NCI-H345 (cell line): ENCODE data around the gene CACNB2.

Source experiments
- DNase-seq: peaks from one replicate; lab custom pipeline; 2025; lab: John Stamatoyannopoulos, UW

CACNB2 gene

DNA sequence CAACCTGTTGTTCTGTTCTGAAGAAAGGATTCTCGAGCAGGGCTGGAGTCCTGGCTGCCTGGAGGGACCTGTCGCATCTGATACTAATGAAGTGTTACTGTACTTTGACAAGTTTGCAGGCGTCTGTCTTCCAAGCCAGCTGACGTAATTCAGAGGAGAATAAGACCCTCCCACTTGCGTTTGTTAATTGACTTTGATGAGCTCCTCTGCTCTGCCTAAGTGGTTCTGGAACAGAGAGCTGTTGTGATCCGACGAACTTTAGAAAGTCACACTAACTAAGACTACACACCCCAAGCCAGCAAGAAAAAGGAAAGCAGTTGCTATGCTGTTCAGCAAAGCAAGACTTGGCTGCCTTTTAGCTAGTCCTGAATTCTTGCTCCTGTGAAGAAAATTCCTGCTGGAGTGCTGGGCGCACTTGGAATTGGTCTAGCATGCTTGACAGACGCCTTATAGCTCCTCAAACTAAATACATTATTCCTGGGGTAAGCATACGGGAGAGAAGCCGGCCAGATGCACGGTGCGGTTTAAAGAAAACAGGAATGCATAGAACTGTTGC, 200.3 kb downstream of the CACNB2 start:
- no peak for DNase-seq

DNA sequence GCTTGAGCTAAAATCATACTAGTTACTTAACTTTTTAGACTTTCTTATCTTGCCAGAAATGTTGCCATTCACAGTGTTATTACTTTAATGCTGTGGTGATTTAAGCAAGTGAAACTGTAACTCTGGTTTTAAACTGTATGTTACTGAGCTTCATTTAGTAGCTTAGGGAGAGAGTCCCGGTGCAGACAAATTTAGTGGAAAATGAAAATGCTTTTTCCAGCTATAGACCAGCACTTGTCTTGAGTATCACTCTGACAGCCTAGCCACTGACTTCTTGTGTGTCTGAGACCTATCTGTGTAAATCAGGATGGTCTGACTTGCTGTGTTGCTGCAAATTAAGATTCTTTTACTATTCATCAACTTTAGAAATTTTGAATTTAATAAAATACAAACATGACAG, 200.8 kb downstream of the CACNB2 start:
- DNase-seq, result no peak

DNA sequence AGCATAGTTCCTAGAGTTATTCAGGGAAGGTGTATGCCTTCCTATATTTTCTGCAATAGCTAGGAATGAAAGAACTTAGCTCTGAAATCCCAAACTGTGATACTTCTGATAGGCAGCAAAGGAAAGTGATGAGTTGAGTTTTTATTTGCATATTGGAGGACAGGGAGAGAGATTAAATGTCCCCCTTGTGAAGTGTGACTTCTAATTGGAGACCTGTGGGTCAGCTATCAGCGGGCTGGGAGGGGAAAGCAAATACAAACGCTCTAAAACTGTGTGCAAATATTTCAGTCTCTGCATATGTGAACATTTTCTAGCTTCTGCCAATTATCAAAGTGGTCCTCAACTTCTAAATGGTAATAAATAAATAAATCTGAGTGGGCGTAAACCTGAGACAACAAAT, 203.3 kb downstream of the CACNB2 start:
- no peak for DNase-seq

DNA sequence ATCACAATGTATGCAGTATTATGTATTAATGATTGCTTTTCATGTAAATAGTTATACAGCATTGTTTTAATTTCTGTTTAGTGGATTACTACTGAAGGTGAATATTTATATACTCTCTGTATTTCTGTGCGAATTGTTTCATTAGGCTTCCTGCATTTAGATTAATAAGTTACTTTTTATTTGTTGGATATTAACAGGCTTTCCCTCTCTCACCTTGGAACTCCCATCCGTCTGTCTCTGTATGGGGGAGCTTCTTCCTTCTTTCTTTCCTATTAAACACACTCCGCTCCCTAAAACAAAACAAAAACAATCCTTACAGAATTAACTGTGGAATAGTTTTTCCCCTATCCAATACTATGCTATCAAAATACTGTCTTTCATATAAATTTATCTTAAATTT, 205.1 kb downstream of the CACNB2 start:
- no peak for DNase-seq

DNA sequence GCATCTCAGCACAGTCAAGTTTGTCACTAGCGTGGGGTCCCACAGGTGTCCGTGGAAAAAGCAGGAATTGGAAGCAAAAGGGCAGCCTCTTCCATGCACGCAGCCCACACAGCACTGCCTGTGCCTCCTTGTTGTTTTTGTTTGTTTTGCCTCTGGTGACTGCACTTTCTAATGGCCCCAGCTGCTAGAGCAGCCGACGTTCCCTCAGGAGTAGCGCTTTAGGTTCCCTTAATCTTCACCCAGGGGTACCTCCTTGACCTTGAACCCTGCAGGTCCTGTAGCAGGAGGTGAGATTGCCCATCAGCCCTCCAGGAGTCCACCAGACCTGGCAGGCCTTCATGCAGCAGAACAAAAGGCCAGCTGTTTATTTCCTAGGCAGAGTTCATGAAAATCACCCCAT, 210.1 kb downstream of the CACNB2 start:
- no peak for DNase-seq

DNA sequence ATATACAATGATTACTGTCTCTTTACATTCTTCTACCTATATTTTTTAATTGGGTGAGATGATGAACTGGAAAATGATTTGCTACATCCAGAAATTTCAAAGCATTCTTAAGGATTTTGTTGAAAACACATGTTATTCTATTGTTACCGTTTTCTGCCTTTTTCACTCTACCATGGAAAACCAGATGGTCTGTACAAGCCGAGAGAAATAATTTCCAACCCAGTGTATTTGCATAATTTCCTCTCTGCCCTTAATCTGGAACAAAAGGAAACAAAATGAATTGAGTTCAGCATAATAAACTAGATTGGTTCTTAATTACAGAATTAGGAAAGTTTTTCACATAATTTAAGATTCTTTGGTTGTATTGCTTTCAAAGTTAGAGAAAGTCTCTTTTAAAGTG, 211.2 kb downstream of the CACNB2 start:
- DNase-seq, result no peak

DNA sequence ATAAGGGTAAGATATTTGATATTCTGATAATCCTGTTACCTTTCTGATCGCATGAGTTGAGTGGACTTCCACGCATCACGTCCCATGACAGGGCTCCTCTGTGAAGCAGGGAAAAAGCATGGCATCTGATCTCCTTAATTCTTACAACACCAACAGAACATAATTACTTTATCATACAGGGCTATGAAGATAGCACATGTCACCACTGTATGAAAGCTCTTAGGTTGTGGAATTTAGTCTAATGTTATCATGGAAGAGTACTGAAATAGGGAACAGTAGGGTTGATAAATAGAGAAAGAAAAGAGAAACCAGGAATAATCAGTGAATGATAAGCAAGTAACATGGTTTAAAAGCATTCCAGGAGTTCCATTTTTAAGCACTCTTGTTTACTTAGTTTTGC, 212.0 kb downstream of the CACNB2 start:
- no peak for DNase-seq

DNA sequence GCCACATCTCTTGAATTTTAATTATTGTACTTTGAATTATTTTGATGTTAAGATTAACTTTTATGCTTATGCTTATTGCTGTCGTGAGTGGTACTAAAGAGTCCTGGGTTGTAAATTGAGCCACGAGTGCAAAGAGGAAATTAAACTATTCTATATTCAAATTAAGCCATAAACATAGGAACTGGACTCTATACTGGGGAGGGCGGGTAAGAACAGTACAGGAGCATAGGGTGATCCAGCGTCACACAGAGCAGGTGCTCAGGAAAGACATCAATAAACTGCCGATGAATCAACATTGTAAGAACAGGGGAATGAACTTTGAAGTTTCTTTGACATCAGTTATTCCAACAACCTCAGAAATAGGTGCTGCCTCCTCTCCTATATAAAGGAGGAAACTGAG, 219.6 kb downstream of the CACNB2 start:
- no peak for DNase-seq

DNA sequence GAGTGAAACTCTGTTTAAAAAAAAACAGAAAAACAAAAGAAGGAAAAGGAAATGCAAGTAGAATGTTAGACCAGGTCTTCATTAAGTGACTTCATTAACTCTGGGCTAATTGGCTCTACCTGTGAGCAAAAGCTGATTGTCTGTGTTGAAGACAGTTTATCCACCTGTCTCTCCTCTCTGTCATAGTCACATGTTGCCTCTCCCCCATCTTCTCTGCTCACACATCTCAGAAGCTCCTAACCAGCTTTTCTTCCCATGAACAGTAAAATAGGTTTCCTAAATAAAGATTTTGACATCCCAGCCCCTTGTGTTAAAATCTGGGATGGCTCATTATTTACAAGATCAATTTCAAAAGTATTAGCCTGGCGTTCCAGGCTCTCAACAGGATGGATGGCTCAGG, 222.7 kb downstream of the CACNB2 start:
- DNase-seq, result no peak

DNA sequence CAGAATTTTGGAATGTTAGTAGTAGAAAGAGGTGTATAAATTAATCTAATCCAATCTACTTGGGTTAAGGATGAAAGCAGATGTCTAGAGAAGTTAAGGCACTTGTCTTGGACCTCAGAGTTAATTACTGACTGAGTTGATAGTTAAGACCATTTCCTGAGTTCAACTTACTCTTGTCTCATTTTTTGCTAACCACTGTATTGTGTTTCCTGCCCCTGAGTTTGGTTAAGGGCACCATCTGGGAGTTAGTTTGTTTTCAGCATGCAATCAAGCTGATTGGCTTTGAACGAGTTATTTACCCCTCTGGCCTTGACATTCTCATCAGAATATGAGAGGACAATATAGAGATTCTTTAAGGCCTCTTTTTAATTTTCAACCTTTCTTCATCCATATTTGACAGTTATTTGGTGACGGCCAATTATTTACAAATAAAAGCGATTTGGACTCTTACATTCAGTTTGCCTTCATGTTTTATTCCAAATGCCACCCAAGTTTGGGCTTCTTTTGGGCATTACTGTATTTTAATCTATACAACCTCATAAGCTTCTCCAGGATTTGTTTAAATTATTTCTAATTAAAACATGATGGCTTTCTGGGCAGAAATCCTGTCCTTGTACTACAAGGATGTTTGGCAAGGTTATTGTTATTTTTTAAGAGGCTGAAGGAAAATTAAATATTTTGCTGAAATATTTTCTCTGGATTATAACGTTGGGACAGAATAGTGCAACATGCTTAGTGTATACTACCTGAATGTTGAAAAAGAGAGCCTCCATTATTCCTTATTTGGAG, 225.0 kb downstream of the CACNB2 start:
- no peak for DNase-seq

DNA sequence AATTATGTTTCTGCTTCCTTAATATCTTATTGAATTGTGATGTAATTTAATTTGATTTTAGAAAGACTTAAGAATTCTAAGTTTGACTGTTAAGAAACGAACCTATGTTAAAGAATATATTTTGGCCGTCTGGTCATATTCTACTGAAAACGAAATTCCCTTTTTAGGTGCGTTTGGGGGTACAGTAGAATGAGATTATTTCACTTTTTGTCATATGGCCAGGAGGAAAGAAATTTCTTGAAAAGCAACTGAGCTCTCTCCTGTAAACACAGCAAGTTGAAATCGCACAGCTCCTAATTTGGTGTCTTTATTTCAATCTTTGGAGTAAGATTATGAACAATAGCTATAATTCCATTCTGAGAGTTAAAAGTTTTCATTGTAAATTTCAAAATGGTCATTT, 227.6 kb downstream of the CACNB2 start:
- DNase-seq, result no peak

DNA sequence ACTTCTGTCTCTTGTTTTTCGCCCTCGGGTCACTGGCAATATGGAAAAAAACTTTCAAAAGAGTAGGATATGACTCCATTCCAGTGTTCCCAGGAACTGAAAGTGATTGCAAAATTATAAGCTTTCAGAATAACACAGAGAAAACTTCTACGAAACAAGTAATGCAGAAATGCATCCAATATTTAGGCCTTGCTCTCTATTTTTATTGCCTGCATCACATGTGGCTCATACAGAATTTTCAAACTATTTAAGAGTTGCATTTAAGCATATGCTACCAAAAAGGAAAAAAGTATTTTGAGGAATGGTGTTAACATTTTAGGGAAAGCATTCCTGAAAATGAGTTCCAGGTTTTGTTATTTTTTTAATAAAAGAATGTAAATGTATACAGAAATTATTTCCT, 228.0 kb downstream of the CACNB2 start:
- DNase-seq, result no peak

DNA sequence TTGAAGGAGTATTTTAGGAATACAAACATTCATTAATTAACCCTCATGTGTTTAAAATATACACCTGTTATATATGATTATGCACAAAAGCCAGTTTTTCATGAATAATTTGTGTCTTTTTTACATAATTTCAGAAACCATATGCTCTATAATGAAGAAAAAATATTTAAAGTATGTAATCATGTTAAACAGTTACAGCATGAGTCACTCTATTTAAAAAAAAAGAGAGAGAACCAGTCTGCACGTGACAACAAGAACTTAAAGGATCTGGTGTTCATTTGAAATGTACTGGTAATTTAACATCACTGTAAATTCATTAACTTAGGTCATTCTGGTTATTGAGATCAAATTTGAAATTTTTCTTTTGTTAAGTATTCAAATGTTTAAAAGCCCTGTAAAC, 228.5 kb downstream of the CACNB2 start:
- no peak for DNase-seq

DNA sequence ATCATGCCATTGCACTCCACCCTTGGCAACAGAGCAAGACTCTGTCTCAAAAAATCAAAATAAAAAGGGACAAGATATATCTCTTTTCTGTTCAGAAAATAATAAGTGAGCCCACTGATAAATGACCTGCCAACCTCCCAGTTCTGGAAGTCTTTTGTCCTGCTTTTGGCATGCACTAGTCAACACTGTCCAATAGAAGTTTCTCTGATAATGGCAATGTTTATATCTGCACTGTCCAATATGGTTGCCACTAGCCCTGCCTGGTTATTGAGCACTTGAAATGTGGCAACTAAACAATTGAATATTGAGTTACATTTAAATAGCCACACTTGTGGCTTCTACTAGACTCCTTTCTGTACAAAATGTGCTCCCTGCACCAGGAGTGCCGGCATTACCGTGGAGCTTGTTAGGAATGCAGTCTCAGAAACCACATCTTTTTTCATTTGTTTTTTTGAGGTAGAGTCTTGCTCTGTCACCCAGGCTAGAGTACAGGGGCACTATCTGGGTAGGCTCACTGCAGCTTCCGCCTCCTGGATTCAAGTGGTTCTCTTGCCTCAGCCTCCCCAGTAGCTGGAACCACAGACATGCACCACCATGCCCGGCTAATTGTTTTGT, 229.7 kb downstream of the CACNB2 start:
- no peak for DNase-seq

DNA sequence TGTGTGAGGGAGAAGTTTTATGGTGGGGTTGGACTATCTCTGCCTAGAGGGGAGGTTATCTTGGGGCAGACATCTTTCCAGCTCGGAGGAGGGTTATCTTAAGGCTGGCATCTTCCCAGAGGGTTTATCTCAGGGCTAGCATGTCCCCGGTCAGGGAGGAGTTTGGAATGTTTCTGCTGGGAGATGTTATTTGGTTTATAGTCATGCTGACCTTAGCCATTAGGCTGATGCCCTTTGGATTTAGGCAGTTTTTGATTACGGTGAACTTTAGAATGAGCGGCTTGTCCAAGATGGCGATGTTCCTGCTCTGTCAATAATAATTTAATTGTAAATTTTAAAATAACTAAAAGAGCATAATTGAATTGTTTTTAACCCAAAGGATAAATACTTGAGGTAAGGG, 236.4 kb downstream of the CACNB2 start:
- no peak for DNase-seq

DNA sequence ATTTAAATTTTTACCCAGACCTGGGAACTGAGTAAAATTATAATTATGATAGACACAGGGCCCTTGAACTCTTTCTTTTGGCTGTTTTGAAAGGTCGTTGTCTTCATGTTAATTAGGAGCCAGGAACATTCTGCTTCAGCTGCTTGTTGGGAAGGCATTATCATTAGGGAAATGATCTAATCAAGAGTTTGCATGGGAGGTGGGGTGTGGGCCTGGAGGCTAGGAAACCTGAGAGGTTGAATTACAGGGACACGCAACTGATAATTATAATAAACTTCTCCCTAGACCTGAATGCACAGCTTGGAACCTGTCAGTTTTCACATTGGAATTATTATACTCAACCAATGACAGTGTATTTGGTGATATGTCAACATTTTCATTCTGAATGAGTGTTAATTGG, 237.7 kb downstream of the CACNB2 start:
- DNase-seq, result no peak

DNA sequence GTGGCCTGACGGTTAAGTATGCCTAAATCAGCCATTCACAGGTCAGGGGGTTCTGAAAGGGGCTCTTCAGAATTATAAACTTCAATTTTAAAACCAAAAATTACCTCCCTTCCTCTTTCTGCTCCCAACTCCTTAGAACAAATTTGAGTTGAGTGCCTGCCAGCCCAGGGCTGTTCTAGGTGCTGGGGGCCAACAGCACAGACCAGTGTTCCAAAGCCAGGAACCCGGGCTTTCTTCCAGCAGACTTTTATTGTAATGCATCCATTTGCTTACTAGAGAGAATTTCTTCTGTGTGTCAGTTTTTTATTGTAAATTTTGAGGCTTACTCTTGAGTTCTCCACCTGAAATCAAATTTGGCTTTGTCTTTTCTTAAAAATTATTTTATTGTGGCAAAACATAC, 238.5 kb downstream of the CACNB2 start:
- no peak for DNase-seq

DNA sequence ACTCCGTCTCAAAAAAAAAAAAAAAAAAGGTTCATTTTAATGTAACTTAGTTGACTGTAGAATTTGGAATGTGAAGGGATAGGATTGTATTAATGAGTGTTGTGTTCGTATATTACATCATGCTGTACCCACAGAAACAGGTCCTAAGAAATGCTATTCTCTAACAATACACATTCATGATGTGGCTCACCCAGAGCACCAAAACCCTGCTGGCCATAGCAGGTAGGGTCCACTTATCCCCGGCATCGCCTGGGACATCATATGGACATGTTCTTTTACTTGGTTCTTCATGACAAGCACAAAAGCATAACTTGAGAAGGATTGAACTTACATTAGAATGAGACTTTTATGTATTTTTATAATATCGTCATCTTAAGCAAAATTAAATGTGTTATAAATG, 241.5 kb downstream of the CACNB2 start:
- DNase-seq, result no peak

DNA sequence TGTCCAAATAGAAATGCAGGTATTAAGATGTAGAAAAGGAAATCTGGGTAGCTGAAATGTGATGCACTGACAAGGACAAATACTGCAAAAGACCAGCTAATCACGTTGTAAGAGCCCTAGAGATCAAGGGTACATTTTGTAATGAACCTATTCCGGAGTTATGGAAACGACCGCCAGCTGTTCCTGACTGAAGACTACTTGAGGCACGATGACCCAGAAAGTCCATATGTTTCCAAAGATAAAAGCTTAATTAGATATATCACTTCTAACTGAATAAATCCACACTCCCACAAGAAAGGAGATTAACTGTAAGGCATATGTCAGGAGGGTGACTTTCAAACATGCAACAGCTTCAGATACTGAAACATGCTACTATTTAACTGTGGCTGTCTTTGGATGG, 257.7 kb downstream of the CACNB2 start:
- DNase-seq, result no peak

DNA sequence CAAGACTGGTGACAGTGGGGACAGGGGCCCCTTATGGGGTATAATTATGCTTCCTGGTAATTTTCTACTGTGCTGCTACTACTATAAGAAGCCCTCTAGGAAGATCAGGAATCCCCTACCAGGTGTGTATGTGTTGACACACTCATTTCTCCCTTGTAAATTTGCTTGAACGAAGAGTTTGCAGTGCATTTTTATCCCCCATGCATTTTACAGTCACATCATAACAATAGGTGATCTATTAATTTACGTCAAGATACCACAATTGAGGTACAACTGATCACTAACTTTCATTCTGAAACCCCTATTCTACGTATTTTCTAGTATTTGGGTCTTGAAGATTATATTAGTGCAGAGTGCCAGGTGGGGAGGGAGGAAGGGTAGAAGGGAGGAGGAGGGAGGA, 258.9 kb downstream of the CACNB2 start:
- DNase-seq, result no peak

DNA sequence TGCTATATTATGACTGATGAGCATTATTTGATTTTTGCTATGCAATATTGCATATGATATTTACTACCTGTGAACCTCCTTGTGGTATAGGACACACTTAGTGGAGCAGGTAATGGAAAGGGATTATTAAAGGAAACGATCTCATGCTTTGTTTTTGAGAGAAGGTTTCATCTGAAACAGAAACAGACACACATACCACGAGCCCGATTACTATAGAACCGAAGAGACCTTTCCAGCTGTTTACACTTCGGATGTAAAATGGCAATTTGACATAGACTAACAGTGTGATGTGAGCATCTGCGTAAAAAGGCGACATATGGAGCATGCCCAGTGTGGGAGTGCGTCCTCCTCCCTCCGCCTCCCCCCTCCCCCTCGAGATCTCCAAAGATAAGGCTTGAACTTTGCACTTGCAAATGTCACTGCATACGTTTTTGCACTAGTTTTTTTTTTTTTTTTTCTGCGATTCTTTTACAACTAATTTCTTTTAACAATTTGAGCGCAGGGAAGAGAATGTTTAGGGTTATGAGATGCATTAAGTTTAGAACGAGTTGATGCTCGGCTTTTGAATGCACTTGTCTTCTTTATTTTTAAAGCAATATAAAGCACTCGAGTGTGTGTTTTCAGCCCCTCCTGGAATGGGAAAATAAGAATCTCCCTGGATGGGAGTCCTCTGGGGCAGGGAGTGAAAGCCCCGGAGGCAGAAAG, 260.1 kb downstream of the CACNB2 start:
- no peak for DNase-seq

DNA sequence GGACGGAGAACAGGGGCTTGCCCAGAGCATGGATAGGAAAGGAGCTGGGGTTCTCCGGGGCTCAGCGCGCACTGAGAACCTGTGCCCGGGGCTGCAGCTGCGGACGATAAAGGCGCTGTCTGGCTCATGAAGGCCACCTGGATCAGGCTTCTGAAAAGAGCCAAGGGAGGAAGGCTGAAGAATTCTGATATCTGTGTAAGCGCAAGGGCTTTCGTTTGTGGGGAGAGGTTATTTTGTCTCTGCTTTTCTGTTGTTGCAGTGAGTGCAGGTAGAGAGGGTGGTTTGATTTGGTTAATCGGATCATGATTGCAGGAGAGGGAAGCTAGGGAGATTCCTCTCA, 260.7 kb downstream of the CACNB2 start:
- no peak for DNase-seq
